H1 (cell line): ENCODE data around the gene FNDC3A. TPM values are rescaled to one million over a fixed set of nuclear protein-coding genes. Genes with fewer than 3 reads are reported as not detected.

Experiments used
- CTCF ChIA-PET: fragments of 300-600 bp; sonication (Branson Sonifier 250); formaldehyde crosslinking; loops from one replicate; lab custom pipeline; 2021; ENCODE audit not compliant: partially characterized antibody; lab: Charles Lee
- POLR2A ChIA-PET: fragments of 300-600 bp; sonication (Branson Sonifier 250); formaldehyde crosslinking; loops from one replicate; lab custom pipeline; 2021; ENCODE audit warnings: inconsistent platforms; ENCODE audit not compliant: partially characterized antibody; lab: Charles Lee
- DNase-seq, 2 experiments: peaks; one replicate each; pipeline versions ENCODE4 v3.0.0 to v3.0.0-alpha.2; 2010 to 2022; ENCODE audit warnings: low spot score in 2 of 2, low read depth in 1 of 2, mixed read lengths in 1 of 2
- FAIRE-seq: peaks from 2 replicates; lab custom pipeline; 2011; peaks lifted over from hg19 to GRCh38; lab: Jason Lieb, UNC
- H2AFZ ChIP-seq: 2 replicates; pipeline ENCODE4 v1.8.1; 2012; ENCODE audit warnings: low read length, inconsistent platforms
- H2AK5ac ChIP-seq: 2 replicates; pipeline ENCODE4 v1.6.1; 2013; ENCODE audit warnings: low read depth, low read length
- H2BK120ac ChIP-seq: replicated peaks from 2 replicates; pipeline ENCODE3; 2013; ENCODE audit warnings: low read depth, low read length, inconsistent platforms
- H2BK12ac ChIP-seq: 2 replicates; pipeline ENCODE4 v1.6.1; 2013; ENCODE audit warnings: low read depth, low read length
- H2BK15ac ChIP-seq: 2 replicates; pipeline ENCODE4 v1.6.1; 2013; ENCODE audit warnings: low read length
- H2BK20ac ChIP-seq: 2 replicates; pipeline ENCODE4 v1.6.1; 2013; ENCODE audit warnings: low read length
- H2BK5ac ChIP-seq: 2 replicates; pipeline ENCODE4 v1.6.1; 2013; ENCODE audit warnings: low read depth, low read length
- H3K14ac ChIP-seq: 2 replicates; pipeline ENCODE4 v1.6.1; 2013; ENCODE audit warnings: inconsistent platforms; ENCODE audit not compliant: insufficient read length
- H3K18ac ChIP-seq: 2 replicates; pipeline ENCODE4 v1.6.1; 2013; ENCODE audit warnings: low read length; ENCODE audit errors: extremely low read depth
- H3K23ac ChIP-seq: 2 replicates; pipeline ENCODE4 v1.6.1; 2013; ENCODE audit warnings: inconsistent platforms; ENCODE audit not compliant: insufficient read length
- H3K23me2 ChIP-seq: 2 replicates; pipeline ENCODE4 v1.6.1; 2013; ENCODE audit warnings: low read depth, low read length
- H3K27ac ChIP-seq: 2 replicates; pipeline ENCODE4 v1.6.1; 2011; ENCODE audit warnings: low read depth, low read length, inconsistent platforms
- H3K27me3 ChIP-seq, 4 experiments: replicated peaks in 1 of 4; 1 replicate in 1 of 4; 2 replicates in 3 of 4; pipeline versions ENCODE4 v1.6.1 to v1.8.1; 2011 to 2013; ENCODE audit warnings: low read length in 3 of 4, mild to moderate bottlenecking in 3 of 4, inconsistent platforms in 2 of 4, mixed read lengths in 2 of 4, moderate library complexity in 1 of 4; ENCODE audit not compliant: control insufficient read depth in 3 of 4, insufficient read depth in 3 of 4; ENCODE audit errors: extremely low read depth in 1 of 4
- H3K36me3 ChIP-seq, 4 experiments: 2 replicates each; pipeline versions ENCODE4 v1.6.1 to v1.8.1; 2011 to 2013; ENCODE audit warnings: mild to moderate bottlenecking in 4 of 4, low read length in 3 of 4, moderate library complexity in 2 of 4, control low read depth in 1 of 4, inconsistent platforms in 1 of 4; ENCODE audit not compliant: insufficient read depth in 4 of 4, control insufficient read depth in 2 of 4
- H3K4ac ChIP-seq: replicated peaks from 2 replicates; pipeline ENCODE3; 2013; ENCODE audit warnings: low read length, low read depth, mixed read lengths, inconsistent platforms; ENCODE audit not compliant: insufficient read length
- H3K4me1 ChIP-seq, 4 experiments: replicated peaks in 1 of 4; 1 replicate in 1 of 4; 2 replicates in 3 of 4; pipeline versions ENCODE4 v1.6.1 to v1.8.1; 2011 to 2013; ENCODE audit warnings: low read length in 3 of 4, inconsistent platforms in 2 of 4, mixed read lengths in 1 of 4; ENCODE audit not compliant: insufficient read depth in 4 of 4, control insufficient read depth in 3 of 4
- H3K4me2 ChIP-seq, 2 experiments: 2 replicates each; pipeline versions ENCODE4 v1.6.1 to v1.8.1; 2011 to 2013; ENCODE audit warnings: low read depth in 2 of 2, low read length in 2 of 2, control low read depth in 1 of 2, inconsistent platforms in 1 of 2, mild to moderate bottlenecking in 1 of 2; ENCODE audit not compliant: insufficient read depth in 1 of 2
- H3K4me3 ChIP-seq, 4 experiments: fragments of 200-600, 300-600 bp in 1 of 4; sonication (generic), shearing (Covaris generic), sonication (Bioruptor Twin) in 1 of 4; 2 replicates each; pipeline versions ENCODE4 v1.5.1 to v1.8.1; 2011 to 2016; ENCODE audit warnings: low read length in 4 of 4, low read depth in 3 of 4, control low read depth in 2 of 4, inconsistent platforms in 2 of 4, mild to moderate bottlenecking in 2 of 4, mixed read lengths in 1 of 4, moderate library complexity in 1 of 4; ENCODE audit not compliant: insufficient read depth in 2 of 4; ENCODE audit errors: extremely low read depth in 1 of 4
- H3K56ac ChIP-seq: replicated peaks from 2 replicates; pipeline ENCODE3; 2013; ENCODE audit warnings: low read depth, mild to moderate bottlenecking, mixed read lengths, low read length, inconsistent platforms; ENCODE audit not compliant: insufficient read length
- H3K79me1 ChIP-seq: 2 replicates; pipeline ENCODE4 v1.6.1; 2013; ENCODE audit warnings: low read depth, low read length, control low read depth
- H3K79me2 ChIP-seq, 2 experiments: 2 replicates each; pipeline versions ENCODE4 v1.6.1 to v1.8.1; 2012 to 2013; ENCODE audit warnings: low read length in 2 of 2, mild to moderate bottlenecking in 2 of 2, inconsistent platforms in 1 of 2; ENCODE audit not compliant: insufficient read depth in 2 of 2, control insufficient read depth in 1 of 2
- H3K9ac ChIP-seq, 4 experiments: replicated peaks in 1 of 4; 1 replicate in 1 of 4; 2 replicates in 3 of 4; pipeline versions ENCODE4 v1.6.1 to v1.8.1; 2011 to 2013; ENCODE audit warnings: low read depth in 3 of 4, low read length in 3 of 4, control low read depth in 2 of 4, mild to moderate bottlenecking in 2 of 4, moderate library complexity in 2 of 4, inconsistent platforms in 1 of 4; ENCODE audit errors: extremely low read depth in 1 of 4
- H3K9me3 ChIP-seq, 2 experiments: 2 replicates each; pipeline versions ENCODE4 v1.6.1 to v1.8.1; 2012 to 2013; ENCODE audit warnings: mild to moderate bottlenecking in 2 of 2, moderate library complexity in 2 of 2, control low read depth in 1 of 2, inconsistent platforms in 1 of 2, low read depth in 1 of 2, low read length in 1 of 2, mixed read lengths in 1 of 2; ENCODE audit not compliant: insufficient read depth in 2 of 2
- H4K20me1 ChIP-seq, 2 experiments: replicated peaks in 1 of 2; 2 replicates each; pipeline versions ENCODE3 to v1.8.1; 2011 to 2013; ENCODE audit warnings: inconsistent platforms in 2 of 2, low read length in 2 of 2, mild to moderate bottlenecking in 1 of 2; ENCODE audit not compliant: insufficient read depth in 2 of 2, control insufficient read depth in 1 of 2
- H4K5ac ChIP-seq: 2 replicates; pipeline ENCODE4 v1.6.1; 2013; ENCODE audit warnings: low read length, low read depth, mixed read lengths, inconsistent platforms; ENCODE audit not compliant: insufficient read length
- H4K8ac ChIP-seq: 2 replicates; pipeline ENCODE4 v1.8.0; 2013; ENCODE audit warnings: mild to moderate bottlenecking, moderate library complexity, low read length, inconsistent platforms; ENCODE audit not compliant: insufficient read depth; ENCODE audit errors: extremely low read depth
- H4K91ac ChIP-seq: replicated peaks from 2 replicates; pipeline ENCODE3; 2013; ENCODE audit warnings: low read length, mixed read lengths, inconsistent platforms; ENCODE audit not compliant: insufficient read length
- BRCA1 ChIP-seq: IDR thresholded peaks from 2 replicates; pipeline ENCODE4 v1.6.1; 2012; ENCODE audit warnings: low read depth, low read length, improper control_type of control experiment
- CHD2 ChIP-seq: IDR thresholded peaks from 2 replicates; pipeline ENCODE4 v1.6.1; 2012; ENCODE audit warnings: low read length, improper control_type of control experiment
- GABPA ChIP-seq: IDR thresholded peaks from 2 replicates; pipeline ENCODE4 v1.6.1; 2011; ENCODE audit warnings: mild to moderate bottlenecking, low read length, moderate library complexity, borderline replicate concordance; ENCODE audit not compliant: insufficient read depth
- HDAC2 ChIP-seq, 2 experiments: fragments of 300-600 bp in 1 of 2; sonication (generic) in 1 of 2; IDR thresholded peaks; 2 replicates each; pipeline ENCODE4 v1.6.1; 2011 to 2012; ENCODE audit warnings: low read depth in 2 of 2, low read length in 2 of 2, mild to moderate bottlenecking in 2 of 2, moderate library complexity in 2 of 2, borderline replicate concordance in 1 of 2, inconsistent platforms in 1 of 2
- JUND ChIP-seq: IDR thresholded peaks from 2 replicates; pipeline ENCODE4 v1.6.1; 2011; ENCODE audit warnings: mild to moderate bottlenecking, improper control_type of control experiment, low read length
- KDM1A ChIP-seq: fragments of 200-600, 300-600 bp; sonication (generic); IDR thresholded peaks from 2 replicates; pipeline ENCODE4 v1.7.1; 2016; ENCODE audit warnings: mild to moderate bottlenecking, low read length, borderline replicate concordance
- KDM4A ChIP-seq: IDR thresholded peaks from one replicate; pipeline ENCODE4 v1.7.1; 2012; ENCODE audit warnings: low read depth, mild to moderate bottlenecking, moderate library complexity, low read length, inconsistent platforms; ENCODE audit not compliant: severe bottlenecking
- NANOG ChIP-seq: IDR thresholded peaks from 2 replicates; pipeline ENCODE4 v1.6.1; 2011; ENCODE audit warnings: low read length, low read depth, mild to moderate bottlenecking, inconsistent platforms; ENCODE audit not compliant: insufficient read depth, poor library complexity, severe bottlenecking
- RAD21 ChIP-seq, 2 experiments: IDR thresholded peaks in 1 of 2; conservative IDR thresholded peaks in 1 of 2; 2 replicates each; pipeline ENCODE4 v1.6.1; 2011; ENCODE audit warnings: low read depth in 2 of 2, low read length in 2 of 2, improper control_type of control experiment in 1 of 2, inconsistent platforms in 1 of 2, mild to moderate bottlenecking in 1 of 2, moderate library complexity in 1 of 2
- SIRT6 ChIP-seq: IDR thresholded peaks from one replicate; pipeline ENCODE4 v1.7.1; 2012; ENCODE audit warnings: low read length, inconsistent platforms
- SIX5 ChIP-seq: IDR thresholded peaks from 2 replicates; pipeline ENCODE4 v1.6.1; 2011; ENCODE audit warnings: mild to moderate bottlenecking, low read depth, low read length
- SP2 ChIP-seq: IDR thresholded peaks from 2 replicates; pipeline ENCODE4 v1.6.1; 2012; ENCODE audit warnings: mild to moderate bottlenecking, low read length, inconsistent platforms
- TAF7 ChIP-seq: optimal IDR thresholded peaks from 2 replicates; pipeline ENCODE3; 2011; ENCODE audit warnings: low read depth, mild to moderate bottlenecking, inconsistent platforms, low read length, moderate library complexity, borderline replicate concordance
- TBP ChIP-seq: IDR thresholded peaks from 2 replicates; pipeline ENCODE4 v1.6.1; 2011; ENCODE audit warnings: low read depth, low read length, improper control_type of control experiment
- WGBS, 2 experiments: shearing (Covaris generic) in 1 of 2; methylation state at CpG; one replicate each; pipeline versions ENCODE4 v1.1.6 to v1.1.7; 2013 to 2015; ENCODE audit warnings: low lambda C conversion rate in 2 of 2, mixed read lengths in 2 of 2, inconsistent platforms in 1 of 2, low coverage in 1 of 2, missing lambda C conversion rate in 1 of 2; ENCODE audit not compliant: insufficient replicate concordance in 2 of 2, insufficient coverage in 1 of 2, insufficient read length in 1 of 2; ENCODE audit errors: extremely low coverage in 1 of 2, missing lambda C conversion rate in 1 of 2; 5-methylcytosine and 5-hydroxymethylcytosine counted together
- polyA plus RNA-seq, 7 experiments: library from polyadenylated mRNA; depleted of rRNA in 3 of 7; stranded (reverse) in 5 of 7; unstranded in 2 of 7; fragments of >200 nt in 5 of 7; fragments of 200-250 nt in 2 of 7; gene quantifications; 1 replicate in 5 of 7; 2 replicates in 1 of 7; 4 replicates in 1 of 7; pipeline versions ENCODE4 v1.2.1 to v1.2.3, GENCODE V29; 2011 to 2013; ENCODE audit warnings: missing spikeins in 2 of 7, mixed read lengths in 2 of 7
- total RNA-seq: library from RNA; stranded (reverse); fragmentation: NEBNext Ultra II Directional; extraction: Animal tissue kit (Norgen Biotek cat#: 25700); gene quantifications from 2 replicates; pipeline ENCODE4 v1.2.1, GENCODE V29; 2021

The FNDC3A gene
- total and polyA plus RNA-seq, 2 of the 8 experiments (the other 6 are each of a cell fraction or from before 2014, with no cell fraction given), result 14.6 to 26.0 TPM

- Histone ChIP-seq H2BK20ac (no peak overlapping the region), H4K5ac (no peak overlapping the region), H3K4ac (no peak overlapping the region), H3K4me3 (no peak overlapping the region), H3K14ac (no peak overlapping the region), H3K27me3 (no peaks in the 10 kb centered on the region), H4K8ac (no peak overlapping the region), H3K23me2 (no peaks in the 10 kb centered on the region), H3K79me2 (no peaks in the 10 kb centered on the region), H2AK5ac (no peak overlapping the region), H3K9ac (no peak overlapping the region), H3K27ac (no peak overlapping the region), H3K4me2 (no peak overlapping the region), H3K23ac (no peak overlapping the region), H2BK5ac (no peak overlapping the region), H2BK120ac (no peak overlapping the region), H3K79me1 (no peaks in the 10 kb centered on the region), H2BK12ac (no peak overlapping the region), H3K36me3 (no peaks in the 10 kb centered on the region), H2BK15ac (no peak overlapping the region), H4K91ac (no peak overlapping the region), H3K56ac (no peak overlapping the region), H3K9me3 (no peaks in the 10 kb centered on the region), H2AFZ (no peak overlapping the region), H3K4me1 (no peaks in the 10 kb centered on the region), H4K20me1 (no peaks in the 10 kb centered on the region), H3K18ac (no peak overlapping the region)
- peak; percentile 91 for FAIRE-seq
- ChIA-PET POLR2A (interaction anchor here (0.8 kb wide), 1 partner anchor 8 kb away, joined by 3 read pairs; the partner anchor contains the start of gene CDADC1), CTCF (interaction anchor here (0.6 to 3.2 kb wide), 19 partner anchors 9 to 1654 kb away, joined by 3 to 25 read pairs (median 3); no protein-coding TSS in a partner anchor)
- WGBS, 2 experiments, result 47% methylated on average over 4 of the region's 4 CpGs; no CpG with 5 or more reads in 1 of the 2 experiments
- DNase-seq, result no peak
- TF ChIP-seq NANOG (no peak), GABPA (no peak), RAD21 (IDR thresholded peaks at IDR 0.05 in 1 of 2, conservative IDR thresholded peaks at IDR 0.05 in 1 of 2; ENCODE audit: low read depth in 2 of 2, low read length in 2 of 2) (peak; percentile 65 to 75), TBP (no peak), HDAC2 (IDR thresholded peaks at IDR 0.05; ENCODE audit: borderline replicate concordance in 1 of 2, low read depth in 2 of 2, low read length in 2 of 2) (no peak), SP2 (no peak), KDM4A (no peak), BRCA1 (no peak), SIX5 (no peak), SIRT6 (no peak), TAF7 (no peak), JUND (no peak), CHD2 (no peak), KDM1A (peak; percentile 26; the same call in 1 of the 2 replicates)
These were observed 264.3 kb downstream of the FNDC3A start for GRCh38 chr13:49240017-49240416.
